ENCODE data around the gene PACS2. TPM values are rescaled to one million over a fixed set of nuclear protein-coding genes. Genes with fewer than 3 reads are reported as not detected.
"Not testable (repeated sequence)": the region's sequence is repeated elsewhere in the genome, so short reads cannot be mapped to it uniquely, and the experiment has no call there.

The PACS2 gene
- total RNA-seq, 1 donor from 2014 or later: 48.0 TPM

DNA sequence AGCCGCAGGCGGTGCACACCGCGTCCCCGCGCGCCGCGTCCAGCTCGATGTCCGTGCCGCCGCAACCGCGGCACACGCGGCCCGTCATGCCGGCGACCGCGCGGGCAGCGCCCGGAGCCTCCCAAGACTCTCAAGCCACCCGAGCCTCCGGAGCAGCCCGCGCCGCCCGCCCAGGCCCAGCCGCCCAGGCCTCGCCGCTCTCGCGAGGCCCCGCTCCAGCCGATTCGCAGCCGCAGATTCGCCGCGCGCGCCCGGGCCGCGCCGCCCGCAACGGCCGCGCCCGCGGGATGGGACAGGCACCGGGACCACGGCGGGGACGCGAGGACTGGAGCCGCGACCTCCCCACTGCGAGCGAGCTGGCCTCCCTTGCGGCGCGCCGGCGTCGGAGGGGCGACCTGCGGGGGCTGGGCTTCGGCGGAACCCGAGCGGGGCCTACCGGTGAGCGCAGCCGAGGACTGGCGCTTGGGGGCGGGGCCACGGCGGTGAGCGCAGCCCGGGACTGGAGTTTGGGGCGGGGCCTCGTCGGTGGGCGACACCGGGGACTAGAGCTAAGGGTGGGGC is 13.9 kb upstream of the PACS2 start, which contains the start of gene BRF1:
Gene BRF1 (minus strand): TSS at position 460 of the 561 bp plus-strand sequence. CDS start 372 bp downstream, at position 88.
- peak; percentile 99 for DNase-seq
- peak within 1 kb of the TSS; percentile 89 for H3K4me3 Mint-ChIP-seq
- ChIA-PET CTCF (interaction anchor here (0.8 to 1.5 kb wide), 2 partner anchors 11 to 210 kb away, joined by 3 read pairs; no protein-coding TSS in a partner anchor), POLR2A (interaction anchor here (0.6 to 2.6 kb wide), 23 partner anchors 9 to 643 kb away, joined by 3 to 57 read pairs (median 3); partner anchors contain the start of genes BTBD6, CDCA4, GPR132 and PACS2)
- H3K4me1 Mint-ChIP-seq: peaks cover 13% of the 10 kb centered on the region
- H3K36me3 Mint-ChIP-seq (ENCODE audit: low read depth): peaks cover 2% of the 10 kb centered on the region
- TF ChIP-seq, protein P1, sequence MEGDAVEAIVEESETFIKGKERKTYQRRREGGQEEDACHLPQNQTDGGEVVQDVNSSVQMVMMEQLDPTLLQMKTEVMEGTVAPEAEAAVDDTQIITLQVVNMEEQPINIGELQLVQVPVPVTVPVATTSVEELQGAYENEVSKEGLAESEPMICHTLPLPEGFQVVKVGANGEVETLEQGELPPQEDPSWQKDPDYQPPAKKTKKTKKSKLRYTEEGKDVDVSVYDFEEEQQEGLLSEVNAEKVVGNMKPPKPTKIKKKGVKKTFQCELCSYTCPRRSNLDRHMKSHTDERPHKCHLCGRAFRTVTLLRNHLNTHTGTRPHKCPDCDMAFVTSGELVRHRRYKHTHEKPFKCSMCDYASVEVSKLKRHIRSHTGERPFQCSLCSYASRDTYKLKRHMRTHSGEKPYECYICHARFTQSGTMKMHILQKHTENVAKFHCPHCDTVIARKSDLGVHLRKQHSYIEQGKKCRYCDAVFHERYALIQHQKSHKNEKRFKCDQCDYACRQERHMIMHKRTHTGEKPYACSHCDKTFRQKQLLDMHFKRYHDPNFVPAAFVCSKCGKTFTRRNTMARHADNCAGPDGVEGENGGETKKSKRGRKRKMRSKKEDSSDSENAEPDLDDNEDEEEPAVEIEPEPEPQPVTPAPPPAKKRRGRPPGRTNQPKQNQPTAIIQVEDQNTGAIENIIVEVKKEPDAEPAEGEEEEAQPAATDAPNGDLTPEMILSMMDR (IDR thresholded peaks at IDR 0.05): no peak
- H3K27me3 Mint-ChIP-seq: no peaks in the 10 kb centered on the region
- intact Hi-C loops (cut with micrococcal nuclease): loop anchor here (1.0 to 5.0 kb wide), 7 partner anchors 14 to 474 kb away; partner anchors contain the start of genes NUDT14, PACS2, TEDC1 and TEX22
- ATAC-seq (ENCODE audit: low read depth): peak; percentile 86
- peak within 1 kb of the TSS; percentile 89 for H3K27ac Mint-ChIP-seq
- H3K9me3 Mint-ChIP-seq: no peaks in the 10 kb centered on the region

DNA sequence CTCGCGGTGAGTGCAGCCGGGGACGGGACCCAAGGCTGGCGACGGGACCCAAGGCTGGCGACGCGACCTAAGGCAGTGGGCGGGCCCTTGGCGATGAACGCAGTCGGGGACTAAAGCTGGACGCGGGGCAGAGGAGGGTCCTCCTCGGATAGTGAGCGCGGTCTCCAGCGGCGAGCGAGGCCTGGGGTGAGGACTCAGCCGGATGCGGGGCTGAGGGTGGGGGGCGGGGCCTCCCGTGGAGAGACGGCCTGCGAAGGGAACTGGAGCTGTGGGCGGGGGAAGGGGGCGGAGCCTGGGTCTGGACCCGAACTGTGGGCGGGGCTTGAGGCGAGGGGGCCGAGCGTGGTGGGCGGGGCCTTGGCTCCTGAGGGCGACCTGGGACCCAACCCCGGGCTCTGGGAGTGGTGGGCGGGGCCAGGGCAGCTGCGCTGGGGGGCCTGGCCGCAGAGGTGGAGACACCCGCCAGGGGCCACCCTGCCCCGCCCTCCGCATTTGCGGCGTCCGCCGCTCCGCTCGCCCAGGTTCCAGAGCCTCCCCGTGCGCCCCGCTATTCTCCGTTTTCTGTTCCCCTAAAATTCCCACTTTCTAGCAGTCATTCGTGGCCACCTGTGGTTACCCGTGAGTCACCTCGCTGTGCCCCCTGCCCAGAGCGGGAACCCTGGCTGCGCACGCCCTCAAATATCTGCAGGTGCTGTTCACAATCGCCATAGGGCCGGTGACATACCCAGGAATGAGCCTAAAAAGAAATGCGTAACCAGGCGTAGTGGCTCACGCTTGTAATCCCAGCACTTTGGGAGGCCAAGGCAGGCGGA is 13.2 kb upstream of the PACS2 start:
- DNase-seq (peak; percentile 100), ATAC-seq (ENCODE audit: low read depth) (peak; percentile 80)
- ChIA-PET CTCF (interaction anchor here (0.6 to 1.5 kb wide), 4 partner anchors 10 to 211 kb away, joined by 3 to 5 read pairs (median 3); partner anchors contain the start of gene PACS2), POLR2A (interaction anchor here (0.6 to 2.6 kb wide), 24 partner anchors 9 to 644 kb away, joined by 3 to 57 read pairs (median 3); partner anchors contain the start of genes BTBD6, CDCA4, GPR132 and PACS2)
- intact Hi-C loops (cut with micrococcal nuclease): loop anchor here (1.0 to 5.0 kb wide), 7 partner anchors 13 to 475 kb away; partner anchors contain the start of genes NUDT14, PACS2, TEDC1 and TEX22
- Mint-ChIP-seq H3K36me3 (ENCODE audit: low read depth) (peaks cover 2% of the 10 kb centered on the region), H3K4me3 (peak overlapping the region; percentile 89), H3K4me1 (peaks cover 13% of the 10 kb centered on the region), H3K9me3 (no peaks in the 10 kb centered on the region), H3K27ac (peak overlapping the region; percentile 89), H3K27me3 (no peaks in the 10 kb centered on the region)
- TF ChIP-seq, protein P1 (IDR thresholded peaks at IDR 0.05): no peak

DNA sequence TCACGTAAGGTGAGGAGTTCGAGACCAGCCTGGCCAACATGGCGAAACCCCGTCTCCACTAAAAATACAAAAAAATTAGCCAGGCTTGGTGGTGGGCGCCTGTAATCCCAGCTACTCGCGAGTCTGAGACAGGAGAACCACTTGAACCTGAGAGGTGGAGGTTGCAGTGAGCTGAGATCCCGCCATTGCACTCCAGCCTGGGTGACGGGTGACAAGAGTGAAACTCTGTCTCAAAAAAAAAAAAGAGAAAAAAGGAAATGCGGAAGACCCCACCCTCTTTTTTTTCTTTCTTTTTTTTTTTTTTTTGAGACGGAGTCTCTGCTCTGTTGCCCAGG is 12.7 kb upstream of the PACS2 start:
- CTCF ChIA-PET: interaction anchor here (0.9 to 1.5 kb wide), 2 partner anchors 12 to 212 kb away, joined by 3 to 5 read pairs; partner anchors contain the start of gene PACS2
- not testable (repeated sequence) for H3K36me3 Mint-ChIP-seq (ENCODE audit: low read depth); H3K27me3 Mint-ChIP-seq; DNase-seq; H3K9me3 Mint-ChIP-seq; ATAC-seq (ENCODE audit: low read depth); H3K27ac Mint-ChIP-seq
- intact Hi-C loops (cut with micrococcal nuclease): loop anchor here (1.0 to 5.0 kb wide), 7 partner anchors 12 to 475 kb away; partner anchors contain the start of genes NUDT14, PACS2, TEDC1 and TEX22
- Mint-ChIP-seq H3K4me1 (peaks cover 13% of the 10 kb centered on the region), H3K4me3 (peak overlapping the region; percentile 87)
- POLR2A ChIA-PET: interaction anchor here (0.8 to 2.6 kb wide), 4 partner anchors 12 to 379 kb away, joined by 3 to 57 read pairs (median 10); partner anchors contain the start of genes PACS2 and TEX22

DNA sequence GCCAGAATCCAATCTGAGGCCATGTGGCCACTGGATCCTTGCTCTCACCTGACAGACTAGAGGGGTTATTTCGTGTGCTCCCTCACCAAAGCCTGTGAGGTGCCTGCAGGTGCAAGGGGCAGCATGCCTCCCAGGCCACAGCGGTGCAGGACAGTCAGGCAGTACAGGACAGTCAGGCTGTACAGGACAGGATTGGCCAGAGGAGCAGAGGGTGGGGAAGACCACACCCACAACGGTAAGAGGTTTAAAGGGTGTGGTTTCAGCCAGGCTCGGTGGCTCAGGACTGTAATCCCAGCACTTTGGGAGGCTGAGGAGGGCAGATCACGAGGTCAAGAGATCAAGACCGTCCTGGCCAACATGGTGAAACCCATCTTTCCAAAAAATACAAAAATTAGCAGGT is 10.6 kb upstream of the PACS2 start:
- ChIA-PET CTCF (no interaction called here), POLR2A (no interaction called here)
- H3K27ac Mint-ChIP-seq: no peak overlapping the region
- H3K4me3 Mint-ChIP-seq: no peak overlapping the region
- H3K4me1 Mint-ChIP-seq: peaks cover 13% of the 10 kb centered on the region
- DNase-seq (no peak), ATAC-seq (ENCODE audit: low read depth) (no peak)
- TF ChIP-seq, protein P1 (IDR thresholded peaks at IDR 0.05): no peak
- peaks cover 2% of the 10 kb centered on the region for H3K36me3 Mint-ChIP-seq (ENCODE audit: low read depth)
- intact Hi-C loops (cut with micrococcal nuclease): loop anchor here (5.0 kb wide), 1 partner anchor 122 kb away; the partner anchor contains the start of gene NUDT14
- H3K27me3 Mint-ChIP-seq: no peaks in the 10 kb centered on the region
- no peaks in the 10 kb centered on the region for H3K9me3 Mint-ChIP-seq

DNA sequence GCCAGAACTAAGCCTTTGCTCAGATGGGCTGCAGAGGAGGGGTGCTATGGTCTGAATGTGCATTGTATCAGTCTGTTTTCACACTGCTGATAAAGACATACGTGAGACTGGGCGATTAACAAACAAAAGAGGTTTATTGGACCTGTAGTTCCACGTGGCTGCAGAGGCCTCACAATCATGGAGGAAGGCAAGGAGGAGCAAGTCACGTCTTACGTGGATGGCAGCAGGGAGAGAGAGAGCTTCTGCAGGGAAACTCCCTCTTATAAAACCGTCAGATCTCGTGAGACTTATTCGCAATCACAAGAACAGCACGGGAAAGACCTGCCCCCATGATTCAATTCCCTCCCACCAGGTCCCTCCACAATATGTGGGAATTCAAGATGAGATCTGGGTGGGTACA is 10.0 kb upstream of the PACS2 start:
- Mint-ChIP-seq H3K4me1 (peaks cover 10% of the 10 kb centered on the region), H3K9me3 (no peaks in the 10 kb centered on the region), H3K27ac (no peak overlapping the region), H3K4me3 (no peak overlapping the region), H3K27me3 (no peaks in the 10 kb centered on the region), H3K36me3 (ENCODE audit: low read depth) (peaks cover 2% of the 10 kb centered on the region)
- CTCF ChIA-PET: no interaction called here
- ATAC-seq (ENCODE audit: low read depth) (no peak), DNase-seq (no peak)
- intact Hi-C loops (cut with micrococcal nuclease): loop anchor here (5.0 kb wide), 1 partner anchor 122 kb away; the partner anchor contains the start of gene NUDT14
- POLR2A ChIA-PET: interaction anchor here (0.8 kb wide), 1 partner anchor 9 kb away, joined by 10 read pairs; no protein-coding TSS in a partner anchor
- TF ChIP-seq, protein P1 (IDR thresholded peaks at IDR 0.05): no peak

Measured in activated B cell treated with CpG ODN at 0.5 μM for 24 hours (primary cell).